GM12878 (cell line): Measurements from ENCODE around the gene TMEM106A. TPM values are rescaled to one million over a fixed set of nuclear protein-coding genes. Genes with fewer than 3 reads are reported as not detected.
A peak's percentile ranks its signal among the peaks of the same experiment; 100 is the strongest.

Source experiments
- ASH2L ChIP-seq: fragments of 300-600, 200-600 bp; sonication (generic); IDR thresholded peaks from 2 replicates; pipeline ENCODE4 v1.6.1; 2017; ENCODE audit warnings: low read depth, mild to moderate bottlenecking, borderline replicate concordance
- BCL11A ChIP-seq: IDR thresholded peaks from 2 replicates; pipeline ENCODE4 v1.6.1; 2011; ENCODE audit warnings: low read depth, low read length
- CBX5 ChIP-seq: sonication (generic); IDR thresholded peaks from 2 replicates; pipeline ENCODE4 v1.6.1; 2016; ENCODE audit warnings: low read depth, moderate library complexity, mild to moderate bottlenecking, inconsistent platforms
- CHD2 ChIP-seq: IDR thresholded peaks from 2 replicates; pipeline ENCODE4 v1.6.1; 2011; ENCODE audit warnings: low read depth, low read length, improper control_type of control experiment, borderline replicate concordance
- CUX1 ChIP-seq: IDR thresholded peaks from 2 replicates; pipeline ENCODE4 v1.6.1; 2012; ENCODE audit warnings: improper control_type of control experiment, low read depth, low read length; ENCODE audit not compliant: insufficient replicate concordance
- MTA2 ChIP-seq: fragments of 450-650 bp; IDR thresholded peaks from 2 replicates; pipeline ENCODE4 v1.6.1; 2016; ENCODE audit warnings: low read depth, mild to moderate bottlenecking, moderate library complexity
- MYB ChIP-seq: fragments of 150-350 bp; IDR thresholded peaks from 2 replicates; pipeline ENCODE4 v1.6.1; 2014; ENCODE audit warnings: mild to moderate bottlenecking, low read depth, low read length, borderline replicate concordance
- PAX5 ChIP-seq: IDR thresholded peaks from 2 replicates; pipeline ENCODE4 v1.6.1; 2011; ENCODE audit warnings: low read depth, low read length, borderline replicate concordance
- PBX3 ChIP-seq: IDR thresholded peaks from 2 replicates; pipeline ENCODE4 v1.6.1; 2011; ENCODE audit warnings: mild to moderate bottlenecking, low read depth, low read length, moderate library complexity; ENCODE audit not compliant: insufficient replicate concordance
- RAD21 ChIP-seq: IDR thresholded peaks from 2 replicates; pipeline ENCODE4 v1.6.1; 2011; ENCODE audit warnings: mild to moderate bottlenecking, low read depth, low read length, moderate library complexity; ENCODE audit not compliant: insufficient read depth
- ZBTB11 ChIP-seq: fragments of 450-650 bp; formaldehyde crosslinking; IDR thresholded peaks from 2 replicates; pipeline ENCODE4 v1.5.0; 2022; ENCODE audit warnings: mild to moderate bottlenecking, missing genetic modification characterization
- ZBTB33 ChIP-seq: fragments of 450-650 bp; IDR thresholded peaks from 2 replicates; pipeline ENCODE4 v1.6.1; 2017; ENCODE audit warnings: mild to moderate bottlenecking
- polyA plus RNA-seq, 11 experiments: library from polyadenylated mRNA; depleted of rRNA in 4 of 11; unstranded in 6 of 11; stranded (reverse) in 5 of 11; fragments of >200 nt; fragmentation: Nextera tagmentation in 4 of 11; fragmentation: Illumina TruSeq in 1 of 11; extraction: Ambion mirVana in 4 of 11; extraction: Trizol in 1 of 11; gene quantifications; 1 replicate in 1 of 11; 2 replicates in 10 of 11; pipeline versions ENCODE4 v1.2.1 to v1.2.3, GENCODE V29; 2011 to 2016; ENCODE audit warnings: inconsistent platforms in 2 of 11, missing spikeins in 2 of 11, low read depth in 1 of 11
- total RNA-seq, 4 experiments: library from RNA; depleted of rRNA in 3 of 4; stranded (reverse); fragments of >200 nt in 3 of 4; fragmentation: Illumina TruSeq in 1 of 4; extraction: Trizol in 1 of 4; gene quantifications; 2 replicates each; pipeline versions ENCODE4 v1.2.1 to v1.2.3, GENCODE V29; 2013 to 2021

The TMEM106A gene
- total and polyA plus RNA-seq, 10 of the 15 experiments (the other 5 are each of a cell fraction or from before 2014, with no cell fraction given) = 2.3 to 18.7 (median 9.3) TPM

- no peak for TF ChIP-seq MYB
- no peak for TF ChIP-seq ZBTB11
- TF ChIP-seq ZBTB33 = no peak
- TF ChIP-seq PAX5 = 0 out of 2 replicates have a peak, but pooled peaks have one; percentile 10
- TF ChIP-seq MTA2 = peak; percentile 51; the same call in 1 of the 2 replicates
- no peak for TF ChIP-seq BCL11A
- no peak for TF ChIP-seq ASH2L
- 0 out of 2 replicates have a peak, but pooled peaks have one; percentile 4 for TF ChIP-seq RAD21
- no peak for TF ChIP-seq PBX3
- TF ChIP-seq CUX1 = no peak
- no peak for TF ChIP-seq CBX5
- TF ChIP-seq CHD2 = peak; percentile 28; the same call in 1 of the 2 replicates
Measured at GRCh38 chr17:43211480-43212402, at the start of gene TMEM106A (continued).
